ENCODE data around the gene GNG12. TPM values are rescaled to one million over a fixed set of nuclear protein-coding genes. Genes with fewer than 3 reads are reported as not detected.
A peak's percentile ranks its signal among the peaks of the same experiment; 100 is the strongest.

The GNG12 gene
- total and polyA plus RNA-seq, 9 of the 15 experiments (the other 6 are each of a cell fraction or from before 2014, with no cell fraction given), result 2.6 to 6.0 (median 4.1) TPM

DNA sequence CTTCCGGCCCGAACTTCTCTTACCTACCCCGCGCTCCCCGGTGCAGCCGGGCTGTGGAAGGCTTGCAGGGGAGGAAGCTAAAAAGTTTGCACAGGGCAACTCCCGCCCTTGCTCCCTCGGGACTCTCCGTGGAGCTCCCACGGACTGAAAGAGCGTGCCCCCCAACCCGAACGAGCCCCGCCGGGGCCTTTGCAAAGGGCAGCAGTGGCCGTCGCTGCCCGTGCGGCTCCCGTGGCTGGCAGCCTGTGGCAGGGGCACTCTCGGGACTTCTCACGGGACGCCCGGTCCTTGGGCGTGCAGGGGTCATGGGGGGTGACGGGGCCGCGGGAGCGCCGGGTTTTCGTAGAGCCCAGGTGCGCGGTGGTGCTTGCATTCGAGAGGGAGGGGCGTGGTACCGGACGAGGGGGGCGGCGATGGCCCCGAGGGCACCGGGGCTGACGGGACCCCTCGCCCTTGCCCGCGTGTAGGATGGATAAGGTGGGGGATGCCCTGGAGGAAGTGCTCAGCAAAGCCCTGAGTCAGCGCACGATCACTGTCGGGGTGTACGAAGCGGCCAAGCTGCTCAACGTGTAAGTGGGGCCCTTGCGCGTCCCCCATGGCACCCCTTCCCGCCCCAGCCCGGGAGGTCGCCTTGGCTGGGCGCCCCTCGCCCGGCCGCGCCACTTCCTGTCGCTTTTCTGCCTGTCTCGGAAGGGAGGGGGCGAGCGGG is 147.6 kb downstream of the GNG12 start (continued):
- TF ChIP-seq, protein P1, sequence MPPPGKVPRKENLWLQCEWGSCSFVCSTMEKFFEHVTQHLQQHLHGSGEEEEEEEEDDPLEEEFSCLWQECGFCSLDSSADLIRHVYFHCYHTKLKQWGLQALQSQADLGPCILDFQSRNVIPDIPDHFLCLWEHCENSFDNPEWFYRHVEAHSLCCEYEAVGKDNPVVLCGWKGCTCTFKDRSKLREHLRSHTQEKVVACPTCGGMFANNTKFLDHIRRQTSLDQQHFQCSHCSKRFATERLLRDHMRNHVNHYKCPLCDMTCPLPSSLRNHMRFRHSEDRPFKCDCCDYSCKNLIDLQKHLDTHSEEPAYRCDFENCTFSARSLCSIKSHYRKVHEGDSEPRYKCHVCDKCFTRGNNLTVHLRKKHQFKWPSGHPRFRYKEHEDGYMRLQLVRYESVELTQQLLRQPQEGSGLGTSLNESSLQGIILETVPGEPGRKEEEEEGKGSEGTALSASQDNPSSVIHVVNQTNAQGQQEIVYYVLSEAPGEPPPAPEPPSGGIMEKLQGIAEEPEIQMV (tag; conservative IDR thresholded peaks at IDR 0.05; ENCODE audit: low read depth), result no peak
- TF ChIP-seq HIVEP1 (CRISPR knock-in tag; IDR thresholded peaks at IDR 0.05) (no peak), CBX8 (IDR thresholded peaks at IDR 0.05; ENCODE audit: borderline replicate concordance, extremely low read depth, low read depth, low read length, poor library complexity, severe bottlenecking) (no peak)
- TF ChIP-seq, protein P2, sequence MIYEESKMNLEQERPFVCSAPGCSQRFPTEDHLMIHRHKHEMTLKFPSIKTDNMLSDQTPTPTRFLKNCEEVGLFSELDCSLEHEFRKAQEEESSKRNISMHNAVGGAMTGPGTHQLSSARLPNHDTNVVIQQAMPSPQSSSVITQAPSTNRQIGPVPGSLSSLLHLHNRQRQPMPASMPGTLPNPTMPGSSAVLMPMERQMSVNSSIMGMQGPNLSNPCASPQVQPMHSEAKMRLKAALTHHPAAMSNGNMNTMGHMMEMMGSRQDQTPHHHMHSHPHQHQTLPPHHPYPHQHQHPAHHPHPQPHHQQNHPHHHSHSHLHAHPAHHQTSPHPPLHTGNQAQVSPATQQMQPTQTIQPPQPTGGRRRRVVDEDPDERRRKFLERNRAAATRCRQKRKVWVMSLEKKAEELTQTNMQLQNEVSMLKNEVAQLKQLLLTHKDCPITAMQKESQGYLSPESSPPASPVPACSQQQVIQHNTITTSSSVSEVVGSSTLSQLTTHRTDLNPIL (CRISPR knock-in tag; IDR thresholded peaks at IDR 0.05), result no peak
- TF ChIP-seq, protein P3, sequence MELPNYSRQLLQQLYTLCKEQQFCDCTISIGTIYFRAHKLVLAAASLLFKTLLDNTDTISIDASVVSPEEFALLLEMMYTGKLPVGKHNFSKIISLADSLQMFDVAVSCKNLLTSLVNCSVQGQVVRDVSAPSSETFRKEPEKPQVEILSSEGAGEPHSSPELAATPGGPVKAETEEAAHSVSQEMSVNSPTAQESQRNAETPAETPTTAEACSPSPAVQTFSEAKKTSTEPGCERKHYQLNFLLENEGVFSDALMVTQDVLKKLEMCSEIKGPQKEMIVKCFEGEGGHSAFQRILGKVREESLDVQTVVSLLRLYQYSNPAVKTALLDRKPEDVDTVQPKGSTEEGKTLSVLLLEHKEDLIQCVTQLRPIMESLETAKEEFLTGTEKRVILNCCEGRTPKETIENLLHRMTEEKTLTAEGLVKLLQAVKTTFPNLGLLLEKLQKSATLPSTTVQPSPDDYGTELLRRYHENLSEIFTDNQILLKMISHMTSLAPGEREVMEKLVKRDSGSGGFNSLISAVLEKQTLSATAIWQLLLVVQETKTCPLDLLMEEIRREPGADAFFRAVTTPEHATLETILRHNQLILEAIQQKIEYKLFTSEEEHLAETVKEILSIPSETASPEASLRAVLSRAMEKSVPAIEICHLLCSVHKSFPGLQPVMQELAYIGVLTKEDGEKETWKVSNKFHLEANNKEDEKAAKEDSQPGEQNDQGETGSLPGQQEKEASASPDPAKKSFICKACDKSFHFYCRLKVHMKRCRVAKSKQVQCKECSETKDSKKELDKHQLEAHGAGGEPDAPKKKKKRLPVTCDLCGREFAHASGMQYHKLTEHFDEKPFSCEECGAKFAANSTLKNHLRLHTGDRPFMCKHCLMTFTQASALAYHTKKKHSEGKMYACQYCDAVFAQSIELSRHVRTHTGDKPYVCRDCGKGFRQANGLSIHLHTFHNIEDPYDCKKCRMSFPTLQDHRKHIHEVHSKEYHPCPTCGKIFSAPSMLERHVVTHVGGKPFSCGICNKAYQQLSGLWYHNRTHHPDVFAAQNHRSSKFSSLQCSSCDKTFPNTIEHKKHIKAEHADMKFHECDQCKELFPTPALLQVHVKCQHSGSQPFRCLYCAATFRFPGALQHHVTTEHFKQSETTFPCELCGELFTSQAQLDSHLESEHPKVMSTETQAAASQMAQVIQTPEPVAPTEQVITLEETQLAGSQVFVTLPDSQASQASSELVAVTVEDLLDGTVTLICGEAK (IDR thresholded peaks at IDR 0.05), result peak; percentile 14; the same call in 1 of the 2 replicates
- TF ChIP-seq, protein P3 (CRISPR knock-in tag; IDR thresholded peaks at IDR 0.05), result no peak

Measured in K562 (cell line).